Colon (tissue), 2 donors: ENCODE results near the gene SEC14L5.
"Not testable (repeated sequence)": the region's sequence is repeated elsewhere in the genome, so short reads cannot be mapped to it uniquely, and the experiment has no call there.

Source experiments
- FAIRE-seq: peaks from 2 replicates; lab custom pipeline; 2012; peaks lifted over from hg19 to GRCh38; lab: Jason Lieb, UNC
- donor health status: control.
- donor health status: control.

The SEC14L5 gene

GRCh38 chr16:4957720-4958509 lies at the start of gene SEC14L5:
SEC14L5 (plus strand) TSS chr16:4958330; CDS start chr16:4959324, 994 bp downstream.
- FAIRE-seq: no peak

GRCh38 chr16:4908854-4909401 lies 49.2 kb upstream of the SEC14L5 start:
- FAIRE-seq: no peak

GRCh38 chr16:4909825-4910224 lies 48.3 kb upstream of the SEC14L5 start:
- no peak for FAIRE-seq

- no peak for FAIRE-seq
Measured at GRCh38 chr16:4910828-4911227, 47.3 kb upstream of the SEC14L5 start.

- FAIRE-seq: no peak
Measured at GRCh38 chr16:4911970-4912386, 46.2 kb upstream of the SEC14L5 start.

- no peak for FAIRE-seq
Measured at GRCh38 chr16:4913130-4913773, 44.9 kb upstream of the SEC14L5 start.

- no peak for FAIRE-seq
Measured at GRCh38 chr16:4913774-4914525, 44.2 kb upstream of the SEC14L5 start.

- FAIRE-seq: no peak
Measured at GRCh38 chr16:4914528-4915225, 43.5 kb upstream of the SEC14L5 start.

GRCh38 chr16:4915226-4915761 lies 42.8 kb upstream of the SEC14L5 start:
- no peak for FAIRE-seq

- no peak for FAIRE-seq
Measured at GRCh38 chr16:4917117-4917516, 41.0 kb upstream of the SEC14L5 start.

- no peak for FAIRE-seq
Measured at GRCh38 chr16:4918781-4919251, 39.3 kb upstream of the SEC14L5 start.

GRCh38 chr16:4920826-4921225 lies 37.3 kb upstream of the SEC14L5 start:
- no peak for FAIRE-seq

- no peak for FAIRE-seq
Measured at GRCh38 chr16:4922721-4923342, 35.3 kb upstream of the SEC14L5 start.

GRCh38 chr16:4923853-4924252 lies 34.3 kb upstream of the SEC14L5 start:
- no peak for FAIRE-seq

GRCh38 chr16:4924593-4925292 lies 33.4 kb upstream of the SEC14L5 start:
- no peak for FAIRE-seq

GRCh38 chr16:4925293-4925607 lies 32.9 kb upstream of the SEC14L5 start:
- no peak for FAIRE-seq

GRCh38 chr16:4925791-4926190 lies 32.3 kb upstream of the SEC14L5 start:
- FAIRE-seq: no peak

- FAIRE-seq: no peak
Measured at GRCh38 chr16:4926928-4927327, 31.2 kb upstream of the SEC14L5 start.

- FAIRE-seq: no peak
Measured at GRCh38 chr16:4927661-4928060, 30.5 kb upstream of the SEC14L5 start.

- FAIRE-seq: no peak
Measured at GRCh38 chr16:4928227-4928626, 29.9 kb upstream of the SEC14L5 start.

GRCh38 chr16:4929619-4930018 lies 28.5 kb upstream of the SEC14L5 start:
- FAIRE-seq: not testable (repeated sequence)
